Endometrium (tissue), 2 donors: ENCODE data around the gene PLXNC1.

Source experiments
- FAIRE-seq: peaks from 2 replicates; lab custom pipeline; 2012; peaks lifted over from hg19 to GRCh38; lab: Jason Lieb, UNC
- donor health status: control.
- donor health status: control.

PLXNC1 gene

DNA sequence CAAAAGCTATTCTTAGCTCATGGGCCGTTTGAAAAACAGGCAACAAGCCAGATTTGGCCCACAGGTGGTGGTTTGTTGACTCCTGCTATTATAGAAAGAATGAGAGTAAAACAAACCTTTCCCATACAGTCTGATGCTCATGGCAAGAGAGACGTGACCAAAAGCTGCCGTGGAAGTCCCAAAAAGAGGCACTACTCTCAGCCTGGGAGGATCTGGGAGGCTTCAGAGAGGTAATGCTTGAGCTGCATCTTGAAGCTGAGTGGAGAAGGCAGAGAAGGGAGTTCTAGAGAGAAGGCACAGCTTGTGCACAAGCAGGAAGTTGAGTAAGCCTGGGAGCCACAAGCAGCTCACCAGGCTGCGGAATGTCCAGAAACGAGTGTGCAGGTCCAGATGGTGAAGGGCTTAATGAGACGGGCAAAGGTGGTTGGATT, 9.6 kb downstream of the PLXNC1 start:
- FAIRE-seq = no peak

DNA sequence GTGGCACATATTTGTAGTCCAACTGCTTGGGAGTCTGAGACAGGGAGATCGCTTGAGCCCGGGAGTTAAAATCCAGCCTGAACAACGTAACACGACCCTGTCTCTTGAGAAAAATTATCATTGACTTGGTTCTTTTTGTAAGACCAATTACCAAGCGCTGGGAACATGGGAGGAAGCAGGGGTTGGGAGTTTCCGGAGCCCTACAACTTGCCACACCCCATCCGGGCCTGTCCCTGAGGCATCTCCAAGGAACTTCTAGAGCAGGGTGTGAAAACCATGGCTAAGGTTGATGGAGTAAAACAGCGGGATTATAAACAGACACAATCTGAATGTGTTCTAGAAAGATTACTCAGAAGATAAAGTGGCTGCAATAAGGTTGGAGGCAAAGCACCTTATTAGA, 10.3 kb downstream of the PLXNC1 start:
- no peak for FAIRE-seq

DNA sequence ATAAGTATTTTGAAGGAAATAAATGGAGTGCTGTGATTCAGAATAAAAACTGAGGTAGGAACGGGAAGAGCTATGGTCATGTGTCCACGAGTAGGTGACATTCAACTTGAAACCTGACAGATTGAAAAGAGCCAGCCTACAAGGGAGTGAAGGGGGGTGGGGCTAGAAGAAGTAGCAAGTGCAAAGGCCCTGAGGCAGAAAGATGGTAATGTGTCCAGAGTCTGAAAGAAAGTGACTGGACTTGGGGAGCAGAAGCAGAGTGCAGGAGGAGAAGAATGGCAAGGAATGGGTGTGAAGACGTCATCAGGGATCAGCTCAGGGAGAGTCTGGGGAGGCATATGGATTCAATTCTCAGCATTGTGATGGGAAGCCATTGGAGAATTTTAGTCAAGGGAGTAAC, 13.7 kb downstream of the PLXNC1 start:
- FAIRE-seq = no peak

GRCh38 chr12:94163850-94164249, 15.5 kb downstream of the PLXNC1 start:
- no peak for FAIRE-seq

- FAIRE-seq = no peak
Measured at GRCh38 chr12:94165138-94165537, 16.8 kb downstream of the PLXNC1 start.

GRCh38 chr12:94165670-94166364, 17.4 kb downstream of the PLXNC1 start:
- no peak for FAIRE-seq

- no peak for FAIRE-seq
Measured at GRCh38 chr12:94167071-94167755, 18.8 kb downstream of the PLXNC1 start.

DNA sequence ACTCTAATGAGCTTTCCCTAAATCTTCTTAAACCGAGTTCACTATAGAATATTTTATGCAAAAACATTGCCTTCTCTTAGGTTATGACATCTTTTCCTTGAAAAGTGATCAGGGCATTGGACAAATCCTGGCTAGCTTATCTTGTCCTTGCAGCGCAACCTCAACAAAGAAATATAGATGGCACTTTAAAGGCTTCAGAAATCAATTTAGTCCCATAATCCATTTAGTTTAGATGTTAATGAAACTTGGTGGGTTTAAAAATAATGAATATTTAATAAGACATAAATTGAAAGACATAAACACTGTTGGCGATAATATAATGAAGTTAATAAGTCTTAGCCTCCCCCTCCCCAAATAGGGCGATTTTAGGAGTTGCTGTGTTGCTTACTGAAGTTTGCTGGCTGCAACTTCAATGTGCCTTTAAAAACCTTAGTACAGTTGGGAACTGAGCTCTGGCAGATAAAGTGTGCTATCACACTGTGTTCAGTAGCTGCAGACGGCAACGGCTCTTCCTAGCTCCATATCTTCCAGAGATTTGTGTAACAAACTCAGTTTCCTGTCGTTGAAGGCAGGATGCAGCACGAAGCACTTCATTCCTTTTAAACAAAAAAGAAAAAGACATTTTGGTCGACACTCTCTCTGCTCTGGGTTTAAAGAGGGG, 19.5 kb downstream of the PLXNC1 start:
- FAIRE-seq = no peak

DNA sequence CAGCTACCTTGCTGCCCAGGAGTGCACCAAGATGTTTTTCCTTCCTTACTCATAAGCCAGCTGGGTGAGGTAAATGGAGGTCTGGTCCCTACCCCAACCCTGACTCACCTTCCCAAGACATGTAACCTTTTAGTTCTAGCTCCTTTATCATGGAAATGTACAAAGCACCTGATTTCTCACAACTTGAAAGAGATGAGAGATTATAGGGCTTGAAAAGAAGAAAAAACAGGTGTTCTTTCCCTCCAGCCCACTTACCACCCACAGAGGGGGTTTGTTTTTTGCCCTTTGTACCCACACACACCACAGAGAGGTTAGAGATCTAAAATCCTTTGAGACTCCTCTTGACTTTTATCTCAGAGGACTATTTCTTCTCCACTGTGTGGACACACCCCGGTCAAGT, 21.1 kb downstream of the PLXNC1 start:
- FAIRE-seq = no peak

- FAIRE-seq = no peak
Measured at GRCh38 chr12:94169966-94170689, 21.8 kb downstream of the PLXNC1 start.

- FAIRE-seq = no peak
Measured at GRCh38 chr12:94170690-94171594, 22.6 kb downstream of the PLXNC1 start.

DNA sequence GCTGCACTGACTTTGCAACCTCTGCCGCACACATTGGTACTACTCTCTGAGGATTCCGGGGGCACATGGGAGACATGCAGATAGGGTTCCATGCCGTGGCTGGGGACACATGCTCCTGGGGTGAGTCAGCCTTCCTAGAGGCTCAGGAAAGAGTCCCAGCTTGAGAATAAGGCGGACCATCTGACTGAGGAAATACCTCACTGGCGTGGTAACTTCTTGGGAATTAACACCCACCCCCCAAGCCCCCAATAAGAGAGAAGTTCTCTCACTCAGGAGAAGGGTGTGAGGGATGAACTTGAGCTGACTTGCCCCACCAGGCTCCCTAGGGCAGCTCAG, 23.2 kb downstream of the PLXNC1 start:
- no peak for FAIRE-seq

DNA sequence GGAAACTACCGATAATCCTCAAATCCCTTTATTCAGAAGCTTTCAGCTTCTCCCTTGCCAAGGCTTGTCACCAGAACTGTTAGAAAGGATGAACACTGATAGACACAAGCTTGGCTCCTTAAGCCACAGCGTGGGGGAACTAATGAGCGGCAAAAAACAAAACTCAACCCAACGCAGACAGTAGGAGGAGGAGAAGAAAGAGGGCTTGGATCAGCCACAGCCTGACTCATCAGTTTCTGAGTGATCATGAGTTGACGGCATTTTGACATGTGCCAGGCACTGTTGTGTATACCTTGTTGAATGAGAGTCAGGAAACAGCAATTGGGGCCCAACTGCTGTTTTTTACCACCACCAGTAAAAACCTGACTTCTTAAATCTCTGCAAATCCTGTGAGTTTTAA, 23.7 kb downstream of the PLXNC1 start:
- no peak for FAIRE-seq

DNA sequence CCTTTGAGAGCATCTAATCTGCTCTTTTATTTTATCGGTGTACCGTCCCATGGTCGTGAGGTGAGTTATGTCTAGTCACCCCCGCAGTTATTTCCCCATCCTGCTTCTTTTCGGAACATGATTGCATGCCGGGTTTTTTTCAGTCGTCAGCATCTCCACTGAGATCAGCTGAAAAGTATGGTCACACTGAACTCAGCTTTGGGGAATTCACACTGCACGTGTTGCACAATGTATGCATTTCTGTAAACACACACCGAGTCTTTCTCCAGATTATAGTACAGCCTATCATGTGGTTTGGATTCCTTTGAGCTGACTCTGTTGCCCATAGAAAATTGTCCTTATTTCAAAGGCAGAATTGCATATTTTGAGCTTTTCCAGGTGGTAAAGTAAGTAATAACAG, 24.6 kb downstream of the PLXNC1 start:
- no peak for FAIRE-seq

GRCh38 chr12:94173660-94174265, 25.4 kb downstream of the PLXNC1 start:
- no peak for FAIRE-seq

- no peak for FAIRE-seq
Measured at GRCh38 chr12:94174576-94174975, 26.2 kb downstream of the PLXNC1 start.

GRCh38 chr12:94175763-94176668, 27.6 kb downstream of the PLXNC1 start:
- no peak for FAIRE-seq

GRCh38 chr12:94178054-94178453, 29.7 kb downstream of the PLXNC1 start:
- FAIRE-seq = no peak

- no peak for FAIRE-seq
Measured at GRCh38 chr12:94178882-94179281, 30.5 kb downstream of the PLXNC1 start.

DNA sequence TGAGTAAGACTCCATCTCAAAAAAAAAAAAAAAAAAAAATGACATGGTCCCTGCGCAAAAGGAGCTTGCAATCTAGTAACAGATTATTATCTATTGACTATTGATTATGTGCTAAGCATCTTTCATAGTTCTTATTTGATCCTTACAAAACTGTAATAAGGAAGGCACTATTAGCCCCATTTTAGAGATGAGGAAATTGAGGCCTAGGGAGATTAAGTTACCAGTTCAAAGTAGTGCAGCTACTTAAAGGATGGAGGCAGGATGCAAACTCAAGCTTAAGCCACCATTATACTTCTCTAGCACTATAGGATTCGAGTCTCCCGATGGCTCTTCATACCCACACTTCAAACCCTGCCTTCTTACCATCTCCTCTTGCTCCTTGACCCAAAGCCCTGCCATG, 31.3 kb downstream of the PLXNC1 start:
- FAIRE-seq = no peak
